Measurements from ENCODE around the gene PPP6R3.

GRCh38 chr11:68479390-68479789 is 18.8 kb downstream of the PPP6R3 start:
- TF ChIP-seq, protein P1, sequence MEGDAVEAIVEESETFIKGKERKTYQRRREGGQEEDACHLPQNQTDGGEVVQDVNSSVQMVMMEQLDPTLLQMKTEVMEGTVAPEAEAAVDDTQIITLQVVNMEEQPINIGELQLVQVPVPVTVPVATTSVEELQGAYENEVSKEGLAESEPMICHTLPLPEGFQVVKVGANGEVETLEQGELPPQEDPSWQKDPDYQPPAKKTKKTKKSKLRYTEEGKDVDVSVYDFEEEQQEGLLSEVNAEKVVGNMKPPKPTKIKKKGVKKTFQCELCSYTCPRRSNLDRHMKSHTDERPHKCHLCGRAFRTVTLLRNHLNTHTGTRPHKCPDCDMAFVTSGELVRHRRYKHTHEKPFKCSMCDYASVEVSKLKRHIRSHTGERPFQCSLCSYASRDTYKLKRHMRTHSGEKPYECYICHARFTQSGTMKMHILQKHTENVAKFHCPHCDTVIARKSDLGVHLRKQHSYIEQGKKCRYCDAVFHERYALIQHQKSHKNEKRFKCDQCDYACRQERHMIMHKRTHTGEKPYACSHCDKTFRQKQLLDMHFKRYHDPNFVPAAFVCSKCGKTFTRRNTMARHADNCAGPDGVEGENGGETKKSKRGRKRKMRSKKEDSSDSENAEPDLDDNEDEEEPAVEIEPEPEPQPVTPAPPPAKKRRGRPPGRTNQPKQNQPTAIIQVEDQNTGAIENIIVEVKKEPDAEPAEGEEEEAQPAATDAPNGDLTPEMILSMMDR (IDR thresholded peaks at IDR 0.05): no peak
- TF ChIP-seq POLR2A (IDR thresholded peaks at IDR 0.05): no peak

Measured in heart left ventricle (tissue), 13 donors.